Liver (tissue), 3 donors: ENCODE data around the gene ATP1A3.
"Not testable (repeated sequence)": the region's sequence is repeated elsewhere in the genome, so short reads cannot be mapped to it uniquely, and the experiment has no call there.

Experiments used
- EGR1 ChIP-seq, 2 donors: IDR thresholded peaks; 2 replicates each; pipeline ENCODE4 v1.6.1; 2016 to 2018; ENCODE audit warnings: antibody characterized with exemption in 2 of 2, low read depth in 2 of 2
- FOXA1 ChIP-seq: IDR thresholded peaks from 2 replicates; pipeline ENCODE4 v1.6.1; 2016; ENCODE audit warnings: antibody characterized with exemption
- GABPA ChIP-seq, 2 donors: IDR thresholded peaks in 1 of 2; conservative IDR thresholded peaks in 1 of 2; 2 replicates each; pipeline ENCODE4 v1.6.1; 2016; ENCODE audit warnings: antibody characterized with exemption in 2 of 2, mild to moderate bottlenecking in 1 of 2, moderate library complexity in 1 of 2
- HNF4A ChIP-seq, 2 donors: conservative IDR thresholded peaks; 2 replicates each; pipeline ENCODE4 v1.6.1; 2016; ENCODE audit warnings: antibody characterized with exemption in 2 of 2, mild to moderate bottlenecking in 2 of 2
- HNF4G ChIP-seq: IDR thresholded peaks from 2 replicates; pipeline ENCODE4 v1.6.1; 2016; ENCODE audit warnings: antibody characterized with exemption
- JUND ChIP-seq, 2 donors: IDR thresholded peaks; 2 replicates each; pipeline ENCODE4 v1.6.1; 2016; ENCODE audit warnings: antibody characterized with exemption in 2 of 2
- NR2F2 ChIP-seq: IDR thresholded peaks from 2 replicates; pipeline ENCODE4 v1.6.1; 2016; ENCODE audit warnings: antibody characterized with exemption
- RAD21 ChIP-seq, 2 donors: IDR thresholded peaks; 2 replicates each; pipeline ENCODE4 v1.6.1; 2016; ENCODE audit warnings: antibody characterized with exemption in 2 of 2, mild to moderate bottlenecking in 2 of 2
- YY1 ChIP-seq: IDR thresholded peaks from 2 replicates; pipeline ENCODE4 v1.6.1; 2016; ENCODE audit warnings: antibody characterized with exemption, mild to moderate bottlenecking
- TF ChIP-seq, protein P1 (sequence below): fragments of 150-350 bp; IDR thresholded peaks from 2 replicates; pipeline ENCODE4 v1.5.1; 2017; ENCODE audit warnings: improper control_type of control experiment, low read depth, low read length; ENCODE audit not compliant: missing input control
- TF ChIP-seq, protein P2 (sequence below): IDR thresholded peaks from 2 replicates; pipeline ENCODE4 v1.6.1; 2016; ENCODE audit warnings: antibody characterized with exemption
- TF ChIP-seq, protein P3 (sequence below): IDR thresholded peaks from 2 replicates; pipeline ENCODE4 v1.6.1; 2016; ENCODE audit warnings: antibody characterized with exemption
- TF ChIP-seq, protein P4 (sequence below): IDR thresholded peaks from 2 replicates; pipeline ENCODE4 v1.6.1; 2016; ENCODE audit warnings: antibody characterized with exemption
- donor health status: healthy.
- donor health status: healthy.

DNA sequence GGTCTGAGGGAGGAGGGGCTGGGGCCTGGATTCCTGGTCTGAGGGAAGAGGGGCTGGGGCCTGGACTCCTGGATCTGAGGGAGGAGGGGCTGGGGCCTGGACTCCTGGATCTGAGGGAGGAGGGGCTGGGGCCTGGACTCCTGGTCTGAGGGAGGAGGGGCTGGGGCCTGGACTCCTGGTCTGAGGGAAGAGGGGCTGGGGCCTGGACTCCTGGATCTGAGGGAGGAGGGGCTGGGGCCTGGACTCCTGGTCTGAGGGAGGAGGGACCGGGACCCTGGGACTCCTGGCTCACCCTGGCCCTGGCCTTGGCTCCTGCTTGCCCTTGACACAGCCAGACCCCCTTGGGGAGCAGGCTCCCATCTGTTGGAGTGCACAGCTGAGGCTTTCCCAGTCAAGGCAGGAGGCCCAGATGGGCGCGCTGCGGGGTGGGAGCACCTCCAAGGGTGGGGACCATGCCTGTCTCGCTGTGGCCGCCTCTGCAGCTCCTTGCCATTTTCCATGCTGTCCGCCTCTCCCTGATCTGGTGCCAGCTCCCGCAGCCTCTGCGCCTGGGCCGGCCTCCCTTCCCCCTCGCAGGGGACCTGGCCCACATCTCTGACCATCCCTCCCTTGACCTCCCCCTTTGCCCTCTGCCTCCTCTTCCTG is 2.0 kb downstream of the ATP1A3 start:
- TF ChIP-seq, protein P1, sequence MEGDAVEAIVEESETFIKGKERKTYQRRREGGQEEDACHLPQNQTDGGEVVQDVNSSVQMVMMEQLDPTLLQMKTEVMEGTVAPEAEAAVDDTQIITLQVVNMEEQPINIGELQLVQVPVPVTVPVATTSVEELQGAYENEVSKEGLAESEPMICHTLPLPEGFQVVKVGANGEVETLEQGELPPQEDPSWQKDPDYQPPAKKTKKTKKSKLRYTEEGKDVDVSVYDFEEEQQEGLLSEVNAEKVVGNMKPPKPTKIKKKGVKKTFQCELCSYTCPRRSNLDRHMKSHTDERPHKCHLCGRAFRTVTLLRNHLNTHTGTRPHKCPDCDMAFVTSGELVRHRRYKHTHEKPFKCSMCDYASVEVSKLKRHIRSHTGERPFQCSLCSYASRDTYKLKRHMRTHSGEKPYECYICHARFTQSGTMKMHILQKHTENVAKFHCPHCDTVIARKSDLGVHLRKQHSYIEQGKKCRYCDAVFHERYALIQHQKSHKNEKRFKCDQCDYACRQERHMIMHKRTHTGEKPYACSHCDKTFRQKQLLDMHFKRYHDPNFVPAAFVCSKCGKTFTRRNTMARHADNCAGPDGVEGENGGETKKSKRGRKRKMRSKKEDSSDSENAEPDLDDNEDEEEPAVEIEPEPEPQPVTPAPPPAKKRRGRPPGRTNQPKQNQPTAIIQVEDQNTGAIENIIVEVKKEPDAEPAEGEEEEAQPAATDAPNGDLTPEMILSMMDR, result not testable (repeated sequence)
- TF ChIP-seq, protein P2, sequence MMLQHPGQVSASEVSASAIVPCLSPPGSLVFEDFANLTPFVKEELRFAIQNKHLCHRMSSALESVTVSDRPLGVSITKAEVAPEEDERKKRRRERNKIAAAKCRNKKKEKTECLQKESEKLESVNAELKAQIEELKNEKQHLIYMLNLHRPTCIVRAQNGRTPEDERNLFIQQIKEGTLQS, result not testable (repeated sequence)
- not testable (repeated sequence) for TF ChIP-seq EGR1 (IDR thresholded peaks at IDR 0.05; ENCODE audit: low read depth in 2 of 2); GABPA (IDR thresholded peaks at IDR 0.05 in 1 of 2, conservative IDR thresholded peaks at IDR 0.05 in 1 of 2); JUND (IDR thresholded peaks at IDR 0.05); HNF4G; YY1; NR2F2; RAD21 (IDR thresholded peaks at IDR 0.05); HNF4A (conservative IDR thresholded peaks at IDR 0.05); FOXA1
- TF ChIP-seq, protein P3, sequence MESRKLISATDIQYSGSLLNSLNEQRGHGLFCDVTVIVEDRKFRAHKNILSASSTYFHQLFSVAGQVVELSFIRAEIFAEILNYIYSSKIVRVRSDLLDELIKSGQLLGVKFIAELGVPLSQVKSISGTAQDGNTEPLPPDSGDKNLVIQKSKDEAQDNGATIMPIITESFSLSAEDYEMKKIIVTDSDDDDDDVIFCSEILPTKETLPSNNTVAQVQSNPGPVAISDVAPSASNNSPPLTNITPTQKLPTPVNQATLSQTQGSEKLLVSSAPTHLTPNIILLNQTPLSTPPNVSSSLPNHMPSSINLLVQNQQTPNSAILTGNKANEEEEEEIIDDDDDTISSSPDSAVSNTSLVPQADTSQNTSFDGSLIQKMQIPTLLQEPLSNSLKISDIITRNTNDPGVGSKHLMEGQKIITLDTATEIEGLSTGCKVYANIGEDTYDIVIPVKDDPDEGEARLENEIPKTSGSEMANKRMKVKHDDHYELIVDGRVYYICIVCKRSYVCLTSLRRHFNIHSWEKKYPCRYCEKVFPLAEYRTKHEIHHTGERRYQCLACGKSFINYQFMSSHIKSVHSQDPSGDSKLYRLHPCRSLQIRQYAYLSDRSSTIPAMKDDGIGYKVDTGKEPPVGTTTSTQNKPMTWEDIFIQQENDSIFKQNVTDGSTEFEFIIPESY, result not testable (repeated sequence)
- TF ChIP-seq, protein P4, sequence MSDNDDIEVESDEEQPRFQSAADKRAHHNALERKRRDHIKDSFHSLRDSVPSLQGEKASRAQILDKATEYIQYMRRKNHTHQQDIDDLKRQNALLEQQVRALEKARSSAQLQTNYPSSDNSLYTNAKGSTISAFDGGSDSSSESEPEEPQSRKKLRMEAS, result not testable (repeated sequence)
